ENCODE data around the gene RAB20. TPM values are rescaled to one million over a fixed set of nuclear protein-coding genes. Genes with fewer than 3 reads are reported as not detected.

RAB20 gene
- total RNA-seq, 1 experiment from 2014 or later: 12.3 TPM

DNA sequence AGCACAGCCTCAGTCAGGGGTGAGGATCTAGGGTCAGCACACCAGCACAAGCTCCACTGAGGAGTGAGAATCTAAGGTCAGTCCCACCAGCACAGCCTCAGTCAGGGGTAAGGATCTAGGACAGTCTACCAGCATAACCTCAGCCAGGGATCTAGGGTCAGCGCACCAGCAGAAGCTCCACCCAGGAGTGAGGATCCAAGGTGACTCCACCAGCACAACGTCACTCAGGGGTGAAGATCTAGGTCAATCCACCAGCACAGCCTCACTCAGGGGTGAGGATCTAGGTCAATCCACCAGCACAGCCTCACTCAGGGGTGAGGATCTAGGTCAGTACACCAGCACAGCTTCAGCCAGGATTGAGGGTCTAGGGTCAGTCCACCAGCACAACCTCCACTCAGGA lies 64.5 kb downstream of the RAB20 start:
- Histone ChIP-seq H4K5ac (ENCODE audit: insufficient read length, low read depth, low read length) (no peak overlapping the region), H3T11ph (ENCODE audit: low read length) (no peak overlapping the region), H2BK5ac (ENCODE audit: insufficient read length, low read length) (no peak overlapping the region), H3K27me3 (ENCODE audit: insufficient read depth, low read length) (no peaks in the 10 kb centered on the region), H4K8ac (replicated peaks; ENCODE audit: insufficient read length, low read depth, low read length) (no peak overlapping the region), H3K14ac (ENCODE audit: insufficient read depth, low read length) (no peak overlapping the region), H2BK120ac (ENCODE audit: low read depth, low read length, poor library complexity, severe bottlenecking) (no peak overlapping the region), H3K23ac (ENCODE audit: insufficient read length, low read depth, low read length) (no peak overlapping the region), H3K9me3 (ENCODE audit: control insufficient read depth, low read depth, low read length) (no peaks in the 10 kb centered on the region), H3K4ac (ENCODE audit: low read depth, low read length) (no peak overlapping the region), H3K9ac (ENCODE audit: extremely low read depth, insufficient read length, low read length) (no peak overlapping the region), H3K4me2 (ENCODE audit: insufficient read depth, insufficient read length, low read length) (no peak overlapping the region), H4K20me1 (ENCODE audit: control insufficient read depth, insufficient read depth, insufficient read length) (no peaks in the 10 kb centered on the region), H3K4me1 (ENCODE audit: insufficient read depth, low read length) (no peaks in the 10 kb centered on the region), H3K23me2 (ENCODE audit: insufficient read length, low read depth, low read length, poor library complexity, severe bottlenecking) (no peaks in the 10 kb centered on the region), H2BK15ac (ENCODE audit: low read depth, low read length) (no peak overlapping the region), H3K79me1 (ENCODE audit: insufficient read depth, low read depth, low read length, poor library complexity, severe bottlenecking) (no peaks in the 10 kb centered on the region), H2AFZ (ENCODE audit: low read length) (no peak overlapping the region), H4K91ac (ENCODE audit: insufficient read length, low read depth, low read length) (no peak overlapping the region), H2AK5ac (ENCODE audit: insufficient read length, low read length) (no peak overlapping the region), H3K18ac (ENCODE audit: insufficient read length, low read depth, low read length) (no peak overlapping the region), H3K79me2 (ENCODE audit: insufficient read depth, low read length) (no peaks in the 10 kb centered on the region), H3K56ac (ENCODE audit: insufficient read length, low read depth, low read length) (no peak overlapping the region), H2BK20ac (ENCODE audit: low read depth, low read length, poor library complexity, severe bottlenecking) (no peak overlapping the region), H3K27ac (ENCODE audit: insufficient read length, low read depth, low read length) (no peak overlapping the region), H2BK12ac (ENCODE audit: insufficient read length, low read depth, low read length) (no peak overlapping the region)
- peaks cover 60 to 78% (median 74%) of the 10 kb centered on the region in 3 experiments for H3K36me3 Mint-ChIP-seq (ENCODE audit: insufficient read depth in 1 of 3, low read depth in 3 of 3)
- no CpG with 5 or more reads among the region's 2 CpGs for WGBS (ENCODE audit: extremely low coverage, insufficient read length, low lambda C conversion rate)
- H3K4me1 Mint-ChIP-seq: no peaks in the 10 kb centered on the region
- peaks cover 0 to 9% of the 10 kb centered on the region in 2 experiments; a peak in 1 of 5 replicates for H3K9me3 Mint-ChIP-seq
- DNase-seq: no peak
- H3K27me3 Mint-ChIP-seq (ENCODE audit: low read depth): no peaks in the 10 kb centered on the region
- H3K27ac Mint-ChIP-seq: no peak overlapping the region
- TF ChIP-seq, protein P1, sequence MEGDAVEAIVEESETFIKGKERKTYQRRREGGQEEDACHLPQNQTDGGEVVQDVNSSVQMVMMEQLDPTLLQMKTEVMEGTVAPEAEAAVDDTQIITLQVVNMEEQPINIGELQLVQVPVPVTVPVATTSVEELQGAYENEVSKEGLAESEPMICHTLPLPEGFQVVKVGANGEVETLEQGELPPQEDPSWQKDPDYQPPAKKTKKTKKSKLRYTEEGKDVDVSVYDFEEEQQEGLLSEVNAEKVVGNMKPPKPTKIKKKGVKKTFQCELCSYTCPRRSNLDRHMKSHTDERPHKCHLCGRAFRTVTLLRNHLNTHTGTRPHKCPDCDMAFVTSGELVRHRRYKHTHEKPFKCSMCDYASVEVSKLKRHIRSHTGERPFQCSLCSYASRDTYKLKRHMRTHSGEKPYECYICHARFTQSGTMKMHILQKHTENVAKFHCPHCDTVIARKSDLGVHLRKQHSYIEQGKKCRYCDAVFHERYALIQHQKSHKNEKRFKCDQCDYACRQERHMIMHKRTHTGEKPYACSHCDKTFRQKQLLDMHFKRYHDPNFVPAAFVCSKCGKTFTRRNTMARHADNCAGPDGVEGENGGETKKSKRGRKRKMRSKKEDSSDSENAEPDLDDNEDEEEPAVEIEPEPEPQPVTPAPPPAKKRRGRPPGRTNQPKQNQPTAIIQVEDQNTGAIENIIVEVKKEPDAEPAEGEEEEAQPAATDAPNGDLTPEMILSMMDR (conservative IDR thresholded peaks at IDR 0.05): no peak
- no peak overlapping the region for H3K4me3 Mint-ChIP-seq
